ENCODE data around the gene RAD52.

DNA sequence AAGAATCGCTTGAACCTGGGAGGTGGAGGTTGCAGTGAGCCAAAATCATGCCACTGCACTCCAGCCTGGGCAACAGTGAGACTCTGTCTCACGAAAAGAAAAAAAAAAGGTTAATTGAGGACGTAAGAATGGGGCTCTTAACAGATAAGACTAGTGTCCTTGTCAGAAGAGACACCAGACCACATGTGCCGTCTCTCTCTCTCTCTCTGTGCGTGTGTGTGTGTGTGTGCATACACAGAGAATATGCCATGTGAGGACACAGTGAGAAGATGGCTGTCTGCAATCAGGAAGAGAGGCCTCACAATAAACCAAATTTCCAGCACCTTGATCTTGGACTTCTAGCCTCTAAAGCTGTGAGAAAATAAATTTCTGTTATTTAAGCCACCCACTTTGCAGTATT, 29.9 kb upstream of the RAD52 start:
- TF ChIP-seq POLR2AphosphoS5 (IDR thresholded peaks at IDR 0.05; ENCODE audit: borderline replicate concordance, low read depth, low read length), result no peak
- TF ChIP-seq EZH2 (IDR thresholded peaks at IDR 0.05), result no peak
